Ectodermal cell (in vitro differentiated cells): Measurements from ENCODE around the gene TBXAS1.

Source experiments
- H3K27ac ChIP-seq: 2 replicates; pipeline ENCODE4 v1.7.0; 2013; ENCODE audit warnings: mild to moderate bottlenecking, low read depth, low read length; ENCODE audit not compliant: insufficient read depth, poor library complexity, severe bottlenecking
- H3K27me3 ChIP-seq: 2 replicates; pipeline ENCODE4 v1.7.0; 2013; ENCODE audit warnings: mild to moderate bottlenecking, low read length; ENCODE audit not compliant: insufficient read depth, control insufficient read depth, poor library complexity, severe bottlenecking
- H3K36me3 ChIP-seq: one replicate; pipeline ENCODE4 v1.7.0; 2013; ENCODE audit warnings: low read length; ENCODE audit not compliant: control insufficient read depth, insufficient read depth
- H3K4me1 ChIP-seq: one replicate; pipeline ENCODE4 v1.7.0; 2013; ENCODE audit warnings: low read length; ENCODE audit not compliant: control insufficient read depth, insufficient read depth
- H3K4me3 ChIP-seq: 2 replicates; pipeline ENCODE4 v1.7.0; 2013; ENCODE audit warnings: low read depth, low read length, control low read depth; ENCODE audit not compliant: insufficient read depth
- H3K9me3 ChIP-seq: 2 replicates; pipeline ENCODE4 v1.7.0; 2013; ENCODE audit warnings: mild to moderate bottlenecking, low read length, moderate library complexity; ENCODE audit not compliant: control insufficient read depth
- WGBS, 2 experiments: methylation state at CpG; one replicate each; pipeline ENCODE4 v1.1.7; 2013; ENCODE audit warnings: missing lambda C conversion rate in 2 of 2; 5-methylcytosine and 5-hydroxymethylcytosine counted together

Gene TBXAS1

DNA sequence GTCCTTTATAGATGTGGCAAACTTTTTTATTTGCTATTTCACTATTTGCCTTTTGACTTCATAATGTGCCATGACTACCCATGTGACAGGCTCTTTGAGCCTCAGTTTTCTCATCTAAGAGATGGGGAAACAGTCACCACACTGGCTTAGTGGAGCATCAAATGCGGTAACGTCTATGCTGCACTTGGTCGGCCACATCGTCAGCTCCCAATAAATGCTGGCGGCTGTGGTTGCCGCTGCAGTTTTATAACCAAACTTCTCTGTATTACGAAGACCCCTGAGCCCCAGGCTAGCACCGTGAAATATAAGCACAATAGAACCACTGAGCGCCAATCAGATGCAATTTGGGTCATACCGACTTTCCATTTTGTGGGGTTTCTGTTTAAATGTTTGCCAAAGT is 177.5 kb downstream of the TBXAS1 start:
- no peaks in the 10 kb centered on the region for H3K36me3 ChIP-seq
- H3K9me3 ChIP-seq = no peaks in the 10 kb centered on the region
- 94 to 96% methylated on average over 10 of the region's 10 CpGs for whole genome bisulfite sequencing, 2 experiments
- H3K4me1 ChIP-seq = peaks cover 9% of the 10 kb centered on the region
- H3K27me3 ChIP-seq = no peaks in the 10 kb centered on the region
- H3K27ac ChIP-seq = no peak overlapping the region
- no peak overlapping the region for H3K4me3 ChIP-seq

DNA sequence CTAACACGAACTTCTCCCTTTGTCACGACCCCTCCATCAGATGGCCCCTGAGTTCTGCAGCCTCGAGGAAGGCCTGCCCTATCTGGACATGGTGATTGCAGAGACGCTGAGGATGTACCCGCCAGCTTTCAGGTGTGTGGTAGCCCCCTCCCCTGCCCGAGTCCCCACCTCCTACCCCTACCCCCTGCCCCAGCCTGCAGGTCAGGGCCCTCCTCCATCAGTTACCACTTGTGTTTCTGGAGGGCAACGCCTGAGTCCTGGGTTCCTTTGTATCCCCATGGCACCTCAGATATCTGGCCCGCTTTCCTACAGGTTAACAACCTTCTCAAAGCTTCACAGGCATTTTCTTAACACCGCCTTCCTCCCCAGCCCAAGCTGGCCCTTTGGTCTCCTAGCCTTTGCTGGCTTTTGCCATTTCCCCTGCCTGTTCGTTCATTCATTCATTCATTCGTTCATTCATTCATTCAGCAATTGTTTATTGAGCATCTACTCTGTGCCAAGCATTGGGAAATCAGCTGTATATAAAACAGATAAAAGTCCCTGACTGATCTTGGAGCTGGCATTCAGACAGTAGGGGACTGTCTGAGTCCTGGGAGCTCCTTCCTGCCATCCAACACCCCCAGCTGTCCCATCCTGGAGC is 178.1 kb downstream of the TBXAS1 start:
- H3K4me1 ChIP-seq = peaks cover 10% of the 10 kb centered on the region
- 89 to 90% methylated on average over 11 of the region's 11 CpGs for WGBS, 2 experiments
- no peak overlapping the region for H3K4me3 ChIP-seq
- H3K9me3 ChIP-seq = no peaks in the 10 kb centered on the region
- H3K27ac ChIP-seq = no peak overlapping the region
- H3K27me3 ChIP-seq = no peaks in the 10 kb centered on the region
- H3K36me3 ChIP-seq = no peaks in the 10 kb centered on the region

DNA sequence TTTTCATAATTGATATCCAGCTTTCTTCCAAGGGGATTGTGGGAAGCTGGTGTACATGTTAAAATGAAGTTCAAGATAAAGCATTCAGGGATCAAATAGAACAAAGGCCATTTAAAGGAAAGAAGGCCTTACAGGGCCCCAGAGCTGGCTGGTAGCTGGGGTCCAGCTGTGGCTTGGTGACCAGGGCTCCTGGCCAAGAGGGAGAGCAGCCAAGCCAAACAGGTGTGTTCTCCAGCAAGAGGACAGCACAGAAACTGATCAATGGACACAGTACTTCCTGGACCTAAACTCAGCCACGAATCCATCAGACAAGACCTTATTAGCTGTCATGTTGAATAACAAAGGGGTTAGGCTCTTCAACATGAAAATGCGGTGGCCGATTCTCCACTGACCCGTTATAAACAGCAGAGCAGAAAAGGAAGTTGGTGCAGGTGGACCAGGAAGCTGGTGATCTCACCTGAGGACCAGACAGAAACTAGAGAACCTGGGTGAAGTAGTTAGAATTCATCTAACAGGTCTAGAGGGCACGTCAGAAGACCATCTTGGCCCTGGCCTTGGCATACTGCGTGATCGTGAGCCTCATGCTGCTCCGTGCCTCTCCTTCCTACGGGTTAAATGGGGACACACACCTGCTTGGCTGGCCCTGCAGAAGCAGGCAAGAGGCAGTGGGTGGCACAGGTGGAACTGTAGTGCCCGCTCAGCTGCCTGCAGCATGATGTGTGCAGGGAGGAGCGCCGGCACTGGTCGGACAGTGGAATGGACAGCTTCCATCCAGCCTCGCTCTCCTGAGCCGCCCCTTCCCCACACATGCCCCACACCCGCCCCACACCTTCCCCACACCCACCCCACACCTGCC is 179.9 kb downstream of the TBXAS1 start:
- no peaks in the 10 kb centered on the region for H3K27me3 ChIP-seq
- WGBS, 2 experiments = 93 to 95% methylated on average over 16 of the region's 16 CpGs

DNA sequence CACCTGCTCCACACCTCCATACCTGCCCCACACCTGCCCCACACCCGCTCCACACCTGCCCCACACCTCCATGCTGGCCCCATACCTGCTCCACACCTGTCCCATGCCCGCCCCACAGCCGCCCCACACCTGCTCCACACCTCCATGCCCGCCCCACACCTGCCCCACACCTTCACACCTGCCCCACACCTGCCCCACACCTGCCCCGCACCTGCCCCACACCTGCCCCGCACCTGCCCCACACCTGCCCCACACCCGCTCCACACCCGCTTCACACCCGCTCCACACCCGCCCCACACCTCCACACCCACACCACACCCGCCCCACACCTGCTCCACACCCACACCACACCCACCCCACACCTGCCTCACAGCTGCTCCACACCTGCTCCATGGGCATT is 180.7 kb downstream of the TBXAS1 start:
- Histone ChIP-seq H3K4me3 (no peak overlapping the region), H3K9me3 (no peaks in the 10 kb centered on the region), H3K27me3 (no peaks in the 10 kb centered on the region), H3K36me3 (no peaks in the 10 kb centered on the region), H3K4me1 (peaks cover 10% of the 10 kb centered on the region), H3K27ac (no peak overlapping the region)
- WGBS, 2 experiments = 91 to 94% methylated on average over 11 of the region's 11 CpGs

More for the DNA sequence above, 179.9 kb downstream of the TBXAS1 start:
- Histone ChIP-seq H3K4me1 (peaks cover 10% of the 10 kb centered on the region), H3K36me3 (no peaks in the 10 kb centered on the region), H3K9me3 (no peaks in the 10 kb centered on the region), H3K4me3 (no peak overlapping the region), H3K27ac (no peak overlapping the region)

DNA sequence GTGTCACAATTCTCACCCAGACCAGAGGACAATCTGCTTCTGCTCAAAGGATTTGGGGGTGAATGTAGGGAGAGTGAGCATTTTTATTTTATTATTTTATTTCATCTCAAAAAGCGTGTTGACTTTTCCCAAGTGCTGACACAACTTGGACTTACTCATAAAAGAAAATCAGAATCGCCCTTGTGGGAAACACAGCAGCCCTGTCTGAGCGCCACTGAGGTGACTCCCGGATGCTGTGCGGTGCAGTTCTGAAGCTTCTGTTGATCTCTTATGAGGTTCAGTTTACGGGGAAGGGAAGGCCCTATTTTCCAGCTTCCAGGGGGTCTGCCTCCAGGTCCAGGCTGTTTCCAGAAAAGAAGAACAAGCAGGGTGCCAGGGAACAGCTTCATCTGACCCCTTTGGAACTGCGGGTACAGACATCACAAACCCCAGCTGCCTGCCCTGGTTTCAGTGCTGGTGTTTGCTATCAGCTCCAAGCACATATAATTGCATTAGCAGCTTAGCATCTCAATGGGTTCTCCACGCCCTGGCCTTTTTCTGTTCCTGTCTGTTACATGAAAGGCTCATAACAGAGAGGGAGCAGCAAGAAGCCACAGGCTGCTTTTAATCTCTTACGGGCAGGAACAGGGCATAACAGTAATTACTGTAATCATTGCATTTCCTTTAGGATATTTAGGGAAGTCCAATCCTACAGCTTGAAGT is 181.3 kb downstream of the TBXAS1 start:
- Histone ChIP-seq H3K27ac (no peak overlapping the region), H3K4me3 (no peak overlapping the region), H3K9me3 (no peaks in the 10 kb centered on the region), H3K27me3 (no peaks in the 10 kb centered on the region), H3K4me1 (peaks cover 10% of the 10 kb centered on the region), H3K36me3 (no peaks in the 10 kb centered on the region)
- WGBS, 2 experiments = 60 to 62% methylated on average over 9 of the region's 9 CpGs

DNA sequence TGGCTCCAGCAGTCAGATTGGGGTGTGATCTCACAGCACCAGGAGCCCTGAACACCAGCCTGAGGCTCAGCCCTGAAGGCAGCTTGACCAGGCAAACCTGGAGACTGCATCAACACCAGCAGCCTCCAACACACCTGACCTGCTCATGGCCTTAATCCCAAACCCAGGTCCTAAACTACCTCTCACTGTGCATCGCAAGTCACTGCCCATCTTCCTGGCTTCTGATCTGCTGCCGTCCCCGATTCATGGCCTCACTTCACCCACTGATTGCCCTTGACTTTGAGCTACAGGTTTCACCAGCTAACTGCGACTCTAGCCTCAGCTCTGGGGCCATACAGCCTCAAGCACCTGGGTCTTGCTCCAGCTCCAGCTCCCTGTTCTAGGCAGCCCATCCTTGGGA is 184.6 kb downstream of the TBXAS1 start:
- H3K9me3 ChIP-seq = no peaks in the 10 kb centered on the region
- H3K27ac ChIP-seq = no peak overlapping the region
- no peaks in the 10 kb centered on the region for H3K36me3 ChIP-seq
- H3K4me3 ChIP-seq = no peak overlapping the region
- H3K4me1 ChIP-seq = peaks cover 10% of the 10 kb centered on the region
- 95% methylated on average over 4 of the region's 4 CpGs for WGBS, 2 experiments
- H3K27me3 ChIP-seq = no peaks in the 10 kb centered on the region

DNA sequence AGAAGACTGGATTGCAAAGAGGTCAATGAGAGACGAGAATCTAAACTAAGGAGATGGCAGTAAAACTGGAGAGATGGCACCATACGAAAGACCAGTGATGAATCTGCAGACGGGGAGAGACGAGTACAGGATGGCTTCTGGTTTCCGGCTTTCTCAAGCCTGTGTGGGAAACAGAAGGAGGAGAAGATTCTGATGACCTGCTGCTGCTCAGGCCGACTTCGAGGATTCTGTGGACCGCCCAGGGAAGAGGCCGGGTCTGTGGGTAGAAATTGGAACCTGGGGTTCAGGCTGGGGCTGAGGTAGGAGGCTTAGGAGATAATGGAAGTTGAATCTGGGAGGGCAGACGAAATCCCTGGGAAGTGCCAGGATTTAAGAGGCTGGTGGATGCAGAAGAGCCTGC is 185.1 kb downstream of the TBXAS1 start:
- Histone ChIP-seq H3K27me3 (no peaks in the 10 kb centered on the region), H3K27ac (no peak overlapping the region), H3K36me3 (no peaks in the 10 kb centered on the region), H3K9me3 (no peaks in the 10 kb centered on the region), H3K4me1 (peaks cover 10% of the 10 kb centered on the region), H3K4me3 (no peak overlapping the region)
- WGBS, 2 experiments = 93% methylated on average over 10 of the region's 10 CpGs

DNA sequence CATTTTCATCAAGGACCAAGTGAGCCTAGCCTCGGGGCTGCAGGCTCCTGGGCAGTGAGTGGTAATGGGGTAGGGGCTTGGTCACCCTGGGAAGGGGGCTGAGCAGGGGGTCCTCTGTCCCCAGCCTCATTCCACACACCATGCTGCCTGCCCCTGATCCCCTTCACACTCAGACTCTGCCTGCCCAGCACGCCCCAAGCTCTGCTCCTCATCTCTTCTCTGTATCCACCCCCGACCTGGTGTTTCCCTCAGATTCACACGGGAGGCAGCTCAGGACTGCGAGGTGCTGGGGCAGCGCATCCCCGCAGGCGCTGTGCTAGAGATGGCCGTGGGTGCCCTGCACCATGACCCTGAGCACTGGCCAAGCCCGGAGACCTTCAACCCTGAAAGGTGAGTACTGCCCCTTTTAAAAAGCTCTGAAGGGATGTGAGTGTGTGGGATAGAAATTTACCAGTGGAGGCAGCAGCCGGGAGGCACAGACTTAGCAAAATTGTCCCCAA is 186.5 kb downstream of the TBXAS1 start:
- no peak overlapping the region for H3K4me3 ChIP-seq
- no peaks in the 10 kb centered on the region for H3K9me3 ChIP-seq
- H3K27me3 ChIP-seq = no peaks in the 10 kb centered on the region
- WGBS, 2 experiments = 92 to 94% methylated on average over 11 of the region's 11 CpGs
- no peaks in the 10 kb centered on the region for H3K36me3 ChIP-seq
- no peak overlapping the region for H3K27ac ChIP-seq
- H3K4me1 ChIP-seq = peaks cover 5% of the 10 kb centered on the region

DNA sequence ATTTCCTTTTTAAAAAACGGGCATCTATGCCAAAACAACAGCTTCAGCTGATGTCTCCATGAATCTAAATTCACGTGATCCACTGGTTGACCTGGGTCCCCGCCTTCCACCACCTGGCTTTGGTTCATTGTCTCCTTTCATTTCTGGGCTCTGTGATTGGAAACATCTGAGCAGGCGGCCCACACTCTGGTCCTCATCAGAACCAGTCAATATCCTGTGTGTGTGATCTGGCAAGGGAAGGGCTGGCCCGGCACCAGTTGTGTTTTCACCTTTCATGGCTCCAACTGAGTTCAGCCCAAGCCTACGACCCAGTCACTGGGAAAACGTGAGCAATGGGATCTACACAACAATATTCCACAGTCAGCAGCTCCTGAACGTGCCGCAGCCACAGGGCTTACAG is 187.5 kb downstream of the TBXAS1 start:
- 90 to 91% methylated on average over 9 of the region's 9 CpGs for WGBS, 2 experiments
- Histone ChIP-seq H3K4me3 (no peak overlapping the region), H3K36me3 (no peaks in the 10 kb centered on the region), H3K27ac (no peak overlapping the region), H3K27me3 (no peaks in the 10 kb centered on the region), H3K4me1 (peaks cover 1% of the 10 kb centered on the region), H3K9me3 (no peaks in the 10 kb centered on the region)

DNA sequence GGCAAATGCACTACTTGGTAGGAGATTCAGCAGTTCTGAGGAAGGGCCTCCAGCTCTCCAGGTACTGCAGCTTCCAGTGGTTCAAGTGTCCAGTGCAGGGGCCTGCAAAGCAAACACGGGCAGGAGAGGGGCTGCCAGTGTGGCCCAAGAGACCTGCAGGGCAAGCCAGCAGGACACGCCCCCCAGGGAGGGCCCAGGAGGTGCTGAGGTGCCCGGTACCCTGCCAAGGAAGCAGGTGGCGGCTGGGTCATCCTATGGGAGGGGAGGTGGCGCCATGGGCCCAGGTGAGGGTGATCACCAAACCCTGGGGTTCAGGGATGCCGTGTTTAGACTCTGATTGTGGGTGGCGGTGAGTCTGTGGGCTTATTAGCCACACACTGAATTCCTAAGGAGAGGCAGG is 188.0 kb downstream of the TBXAS1 start:
- H3K36me3 ChIP-seq = no peaks in the 10 kb centered on the region
- no peaks in the 10 kb centered on the region for H3K27me3 ChIP-seq
- H3K9me3 ChIP-seq = no peaks in the 10 kb centered on the region
- WGBS, 2 experiments = 88 to 91% methylated on average over 7 of the region's 7 CpGs
- H3K4me3 ChIP-seq = no peak overlapping the region
- no peak overlapping the region for H3K27ac ChIP-seq
- no peaks in the 10 kb centered on the region for H3K4me1 ChIP-seq
